ENCODE results near the gene LDLRAD4.

The LDLRAD4 gene

GRCh38 chr18:13439461-13439860, 220.9 kb downstream of the LDLRAD4 start:
- no peak for DNase-seq

GRCh38 chr18:13440277-13441248, 222.0 kb downstream of the LDLRAD4 start:
- no peak for DNase-seq

- DNase-seq = no peak
Measured at GRCh38 chr18:13441736-13442135, 223.2 kb downstream of the LDLRAD4 start.

DNA sequence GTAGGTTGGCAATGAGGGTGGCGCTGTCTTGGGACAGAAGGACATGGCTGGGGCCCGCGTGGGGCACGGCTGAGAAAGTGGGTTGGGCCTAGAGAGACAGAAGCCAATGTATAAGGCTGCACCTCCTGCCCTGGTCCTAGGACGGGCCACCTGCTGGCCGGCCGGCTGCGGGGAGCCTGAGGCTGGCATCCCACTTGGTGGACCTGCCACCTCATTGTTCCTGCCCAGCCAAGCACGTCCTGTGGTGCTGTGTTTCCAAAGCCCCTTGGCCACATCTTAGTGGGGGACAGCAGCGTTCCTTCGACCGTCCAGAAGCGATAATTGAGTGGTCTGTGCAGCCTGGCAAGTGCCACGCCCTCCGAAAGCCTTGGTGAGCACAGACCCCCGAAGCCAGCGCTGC, 223.9 kb downstream of the LDLRAD4 start:
- DNase-seq = no peak

DNA sequence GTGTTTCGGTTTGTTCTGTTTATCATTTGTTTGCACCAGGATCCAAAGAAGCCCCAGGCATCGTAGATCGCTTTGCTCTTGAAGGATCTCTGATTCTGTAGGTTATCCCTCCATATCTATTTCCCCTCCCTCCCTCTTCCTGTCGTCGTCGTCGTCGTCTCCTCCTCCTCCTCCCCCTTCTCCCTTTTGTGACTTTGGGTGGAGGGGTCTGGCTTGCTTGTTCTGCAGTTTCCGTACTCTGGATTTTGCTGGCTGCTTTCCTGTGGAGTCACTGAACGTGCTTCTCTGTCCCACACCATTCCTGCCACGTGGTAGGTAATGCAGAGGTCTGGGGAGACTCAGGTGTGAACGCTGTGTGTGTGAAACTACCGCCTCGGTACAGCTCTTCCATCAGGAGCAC, 225.0 kb downstream of the LDLRAD4 start:
- no peak for DNase-seq

- DNase-seq = no peak
Measured at GRCh38 chr18:13444430-13445240, 226.1 kb downstream of the LDLRAD4 start.

DNA sequence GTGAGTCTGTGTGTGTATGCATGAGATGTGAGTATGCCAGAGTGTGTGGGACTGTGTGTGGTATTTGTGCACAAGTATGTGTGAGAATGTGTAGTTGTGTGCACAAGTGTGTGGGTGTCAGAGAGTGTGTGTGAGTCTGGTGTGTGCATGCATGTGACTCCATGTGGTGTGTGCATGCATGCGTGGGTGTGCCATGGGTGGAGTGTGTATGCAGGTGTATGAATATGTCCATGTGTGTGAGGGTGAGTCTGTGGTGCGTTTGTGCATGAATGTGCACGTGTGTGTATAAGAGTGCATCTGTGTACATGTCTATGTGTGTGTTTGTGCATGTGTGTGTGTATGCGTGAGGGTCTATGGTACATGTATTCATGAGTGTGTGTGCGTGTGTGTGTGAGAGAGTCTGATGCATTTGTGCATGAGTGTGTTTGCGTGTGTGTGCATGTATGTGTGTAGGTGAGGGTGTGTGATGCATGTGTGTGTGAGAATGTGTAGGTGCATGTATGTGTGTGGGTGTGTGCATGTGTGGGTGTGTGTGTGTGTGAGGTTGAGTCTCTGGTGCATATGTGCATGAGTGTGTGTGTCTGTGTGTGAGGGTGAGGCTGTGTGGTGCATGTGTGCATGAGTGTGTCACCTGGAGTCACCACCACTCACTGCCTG, 226.8 kb downstream of the LDLRAD4 start:
- DNase-seq = no peak

DNA sequence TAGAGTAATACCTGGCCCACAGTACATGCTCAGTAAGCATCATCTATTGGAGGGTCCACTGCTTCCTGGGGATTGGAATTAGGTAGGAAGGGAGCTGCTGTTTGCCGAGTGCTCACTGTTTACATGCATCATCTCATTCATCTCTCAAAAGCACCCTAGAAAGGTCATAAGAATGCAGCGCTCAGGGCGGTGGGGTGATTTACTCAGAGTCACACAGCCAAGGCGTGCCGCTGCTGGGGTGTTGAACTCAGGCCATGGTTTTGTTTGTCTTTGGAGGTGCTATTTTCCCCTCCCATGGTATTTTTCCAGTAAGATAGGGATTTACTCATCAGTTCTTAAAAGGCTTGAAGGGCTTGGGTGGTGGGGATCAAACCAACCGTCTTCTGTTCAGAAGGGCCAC, 227.5 kb downstream of the LDLRAD4 start:
- no peak for DNase-seq

DNA sequence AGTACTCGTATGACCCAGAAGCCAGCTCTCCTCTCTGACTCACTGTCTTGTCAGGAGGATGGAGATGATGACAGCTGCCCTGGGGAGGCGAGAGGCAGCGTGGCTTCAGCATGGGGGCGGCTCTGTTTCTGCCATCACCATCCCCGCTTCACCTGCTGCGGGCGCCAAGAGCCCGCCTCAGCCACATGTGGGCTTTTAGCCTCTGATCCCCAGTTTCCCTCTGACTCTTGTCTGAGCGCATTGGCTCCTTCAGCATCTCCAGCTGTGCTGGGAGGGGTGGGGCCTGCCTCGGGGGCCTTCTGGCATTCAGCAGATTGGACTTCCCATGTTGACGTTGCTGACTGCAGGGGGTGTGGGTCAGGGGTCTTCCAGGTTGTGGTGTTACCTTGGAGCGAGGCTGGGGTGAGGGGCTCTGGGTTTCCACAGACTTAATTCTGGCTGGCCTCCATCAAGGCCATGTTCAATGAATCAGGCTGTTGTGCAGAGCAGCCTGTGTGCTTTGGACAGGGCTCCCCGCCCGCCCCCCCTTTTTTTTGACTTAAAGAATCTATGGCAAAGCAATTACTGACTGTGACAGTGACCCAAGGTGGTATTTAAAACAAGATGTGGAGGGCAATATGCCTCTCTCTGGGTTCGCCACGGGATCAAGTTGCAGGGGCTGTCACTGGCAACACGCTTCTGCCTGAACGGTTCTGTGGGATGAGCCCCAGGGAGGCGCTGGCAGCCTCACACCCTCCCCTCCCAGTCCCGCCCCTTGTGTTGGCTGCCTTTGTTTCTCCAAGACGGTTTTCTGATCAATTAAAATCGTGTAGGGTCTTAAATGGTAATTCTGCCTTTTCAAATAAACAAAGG, 228.3 kb downstream of the LDLRAD4 start:
- no peak for DNase-seq

DNA sequence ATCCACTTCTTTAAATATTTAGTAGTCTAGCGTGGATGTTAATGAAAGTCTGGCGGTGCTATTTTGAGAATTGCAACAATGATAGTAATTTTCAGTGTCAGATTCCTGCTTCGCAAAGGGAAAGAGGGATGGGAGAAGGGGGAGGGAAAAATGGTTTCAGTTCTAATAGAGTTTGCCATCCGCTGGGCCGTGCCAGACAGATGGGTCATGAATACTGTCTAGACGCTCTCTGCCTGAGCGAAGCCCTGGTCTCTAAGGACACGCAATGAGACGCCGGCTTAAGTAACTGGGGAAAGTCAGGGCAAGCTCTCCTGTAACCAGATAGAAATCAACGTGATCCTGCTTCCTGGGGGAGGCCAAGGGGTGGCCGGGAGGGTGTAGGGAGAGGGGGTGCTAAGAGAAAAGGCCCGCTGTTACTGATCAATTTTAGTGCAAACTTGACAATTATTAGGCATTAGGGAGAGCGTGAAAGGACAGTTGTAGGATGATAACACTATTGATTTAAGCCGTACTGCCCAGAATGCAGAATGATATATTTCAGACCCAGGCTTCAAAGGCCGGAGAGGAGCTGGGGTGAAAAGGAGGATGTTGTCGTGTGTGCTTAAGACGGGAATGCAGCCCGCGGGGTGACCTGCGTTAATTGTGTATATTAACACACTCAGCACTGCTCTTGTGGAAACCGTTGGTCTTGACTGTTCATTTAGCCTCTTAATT, 229.2 kb downstream of the LDLRAD4 start:
- DNase-seq = no peak

DNA sequence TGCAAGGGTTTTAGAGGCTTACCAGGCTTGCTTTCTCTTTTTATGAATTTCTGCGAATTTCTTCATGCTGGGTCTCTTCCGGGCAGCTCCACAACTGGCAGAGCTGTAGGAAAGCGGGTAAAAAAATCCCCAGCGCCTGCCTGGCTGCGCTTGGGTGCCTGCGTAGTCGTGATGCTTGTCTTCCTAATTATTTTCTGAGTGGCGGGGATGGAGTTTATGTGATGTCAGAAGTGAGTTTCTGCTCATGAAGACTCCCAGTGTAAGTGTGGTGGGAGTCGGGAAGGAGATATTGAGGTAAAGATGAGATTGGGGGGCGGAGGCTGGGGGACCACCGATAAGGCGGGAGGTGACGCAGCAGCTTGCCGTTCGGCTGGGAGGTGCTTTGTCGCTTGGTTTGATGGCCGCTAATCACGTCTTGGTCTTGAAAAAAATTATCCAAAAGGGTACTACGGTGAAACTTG, 229.8 kb downstream of the LDLRAD4 start:
- DNase-seq = no peak

- DNase-seq = no peak
Measured at GRCh38 chr18:13449651-13450050, 231.1 kb downstream of the LDLRAD4 start.

DNA sequence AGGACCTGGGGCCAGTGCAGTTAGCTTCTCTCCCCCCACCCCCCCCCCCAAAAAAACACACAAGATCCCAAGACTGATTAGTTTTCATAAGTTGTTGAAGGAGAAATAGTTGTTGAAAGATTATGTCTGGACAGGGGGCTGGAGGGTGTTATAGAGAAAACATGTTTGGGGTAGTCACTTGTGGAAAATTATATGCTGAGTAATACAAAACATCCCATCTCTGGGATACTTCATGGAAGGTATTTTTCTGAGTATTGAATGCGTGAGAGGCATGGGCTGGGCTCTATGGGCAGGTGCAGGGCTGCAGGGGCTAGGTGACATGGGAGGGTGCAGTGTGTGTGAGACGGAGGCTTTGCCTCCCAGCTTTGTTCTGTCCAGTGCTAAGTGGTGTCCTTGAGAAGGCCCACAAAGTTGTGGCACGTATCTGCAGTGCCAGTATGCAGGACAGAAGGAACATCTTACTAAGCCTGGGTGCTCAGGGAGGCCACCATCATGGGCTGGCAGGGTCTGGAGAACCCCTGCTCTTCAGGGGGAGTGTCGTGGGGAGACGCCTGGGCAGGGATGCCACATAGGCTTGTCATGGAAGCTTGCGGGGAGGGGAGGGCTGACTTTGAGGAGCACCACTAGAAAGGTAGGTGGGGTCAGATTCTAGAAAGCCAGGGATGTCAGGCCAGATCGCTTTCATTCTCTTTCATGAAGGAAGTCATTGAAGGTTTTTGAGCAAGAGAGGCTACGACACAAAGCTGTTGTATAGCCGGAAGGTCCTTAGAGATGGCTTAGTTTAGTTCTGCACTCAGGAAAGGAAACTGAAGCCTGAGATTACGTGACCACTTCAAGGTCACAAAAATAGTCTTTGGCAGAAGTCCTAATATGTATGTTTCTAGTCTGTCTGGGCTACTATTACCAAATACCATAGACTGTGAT, 232.0 kb downstream of the LDLRAD4 start:
- no peak for DNase-seq

DNA sequence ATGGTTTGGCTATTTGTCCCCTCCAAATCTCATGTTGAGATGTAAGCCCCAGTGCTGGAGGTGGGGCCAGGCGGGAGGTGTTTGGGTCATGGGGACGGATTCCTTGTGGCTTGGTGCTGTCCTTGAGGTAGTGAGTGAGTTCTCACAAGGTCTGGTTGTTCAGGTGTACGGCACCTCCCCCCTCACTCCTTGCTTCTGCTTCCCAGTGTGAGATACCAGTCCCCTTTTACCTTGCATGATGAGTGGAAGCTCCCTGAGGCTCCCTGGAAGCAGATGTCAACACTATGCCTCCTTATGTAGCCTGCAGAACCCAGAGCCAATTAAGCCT, 232.6 kb downstream of the LDLRAD4 start:
- DNase-seq = no peak

DNA sequence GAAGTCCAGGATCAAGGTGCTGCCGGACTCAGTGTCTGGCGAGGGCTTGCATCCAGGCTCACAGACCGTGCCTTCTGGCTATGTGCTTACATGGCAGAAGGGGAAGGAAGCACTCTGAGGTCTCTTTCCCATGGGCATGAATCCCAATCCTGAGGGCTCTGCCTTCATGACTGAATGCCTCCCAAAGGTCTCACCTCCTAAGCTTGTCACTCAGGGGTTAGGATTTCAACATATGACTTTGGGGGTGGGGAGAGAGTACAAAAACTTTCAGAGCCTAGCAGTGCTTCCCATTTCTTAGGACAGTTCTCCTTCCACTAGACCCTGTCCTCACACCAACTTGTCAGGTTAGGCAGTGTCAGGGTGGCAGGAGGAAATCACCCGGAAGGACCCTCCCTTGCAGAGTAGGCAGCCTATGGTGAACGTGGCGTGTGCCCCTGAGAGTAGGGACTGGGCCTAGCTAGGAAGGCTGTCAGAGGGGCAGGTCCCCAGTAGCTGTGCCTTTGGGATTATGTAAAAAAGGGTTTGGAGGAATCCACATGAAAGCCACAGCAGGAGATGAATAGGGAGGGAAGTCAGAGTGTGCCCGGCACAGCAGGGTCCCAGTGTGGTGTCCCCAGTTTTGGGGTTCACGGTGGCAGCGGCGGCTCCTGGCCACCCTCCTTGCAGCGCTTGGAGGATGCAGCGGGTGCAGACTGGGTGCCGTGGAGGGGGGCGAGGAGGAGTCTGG, 233.3 kb downstream of the LDLRAD4 start:
- DNase-seq = no peak

DNA sequence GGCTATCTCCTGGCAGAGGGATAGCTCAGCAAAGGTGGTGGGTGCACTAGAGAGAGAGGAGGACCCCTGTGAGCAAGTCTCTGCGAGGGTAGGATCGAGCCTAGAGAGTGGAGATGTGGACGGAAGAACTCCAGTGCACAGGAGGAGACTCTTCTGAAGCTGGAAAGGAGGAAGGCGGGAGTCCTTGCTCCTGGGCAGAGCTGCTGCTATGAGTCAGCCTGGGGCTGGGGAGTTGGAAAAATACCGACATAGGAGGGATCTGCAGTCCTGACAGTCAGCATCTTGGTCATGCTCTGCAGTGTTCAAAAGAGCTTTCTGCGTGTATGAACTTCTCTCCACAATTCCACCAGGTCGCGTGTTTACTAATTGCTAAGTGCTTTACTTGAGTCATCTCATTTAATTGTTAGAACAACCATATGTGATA, 233.8 kb downstream of the LDLRAD4 start:
- no peak for DNase-seq

DNA sequence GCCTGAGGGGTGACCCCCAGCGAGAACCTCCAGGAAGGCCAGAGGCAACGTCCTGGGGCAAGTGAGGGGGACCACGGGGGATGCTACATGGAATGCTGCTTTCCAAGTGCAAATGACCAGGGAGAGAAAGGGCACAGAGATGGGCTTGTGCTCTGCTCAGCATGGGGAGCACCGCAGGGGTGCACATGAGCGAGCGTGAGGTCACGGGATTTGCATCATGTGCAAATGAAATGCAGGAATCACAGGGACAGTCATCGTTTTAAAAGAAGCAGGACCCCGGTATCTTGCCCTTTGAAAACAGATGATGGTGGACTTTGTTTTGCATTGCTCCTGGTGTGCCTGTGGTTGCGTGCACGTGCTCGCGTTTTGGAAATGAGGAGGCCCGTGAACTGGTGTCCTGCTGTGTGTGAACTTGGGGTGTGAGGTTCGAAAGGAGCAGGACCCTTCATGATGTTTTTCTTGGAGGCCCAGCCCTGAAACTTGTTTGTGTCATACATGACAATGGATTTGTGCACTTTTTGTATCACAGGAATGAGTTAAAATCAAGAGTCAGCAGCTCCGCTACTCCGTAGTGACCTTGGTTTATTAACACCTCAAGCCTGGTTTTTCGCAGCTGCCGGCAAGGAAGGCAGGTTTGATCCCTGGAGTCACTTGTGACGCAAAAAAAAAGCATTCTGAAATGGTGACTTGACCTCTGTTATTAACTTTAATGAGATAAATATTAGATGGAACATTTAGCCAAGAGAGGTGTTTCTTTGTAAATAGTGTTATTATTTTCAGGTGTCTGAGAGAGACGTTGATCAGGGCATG, 234.5 kb downstream of the LDLRAD4 start:
- DNase-seq = no peak

GRCh38 chr18:13453714-13454113, 235.2 kb downstream of the LDLRAD4 start:
- DNase-seq = no peak

Measured in hematopoietic multipotent progenitor cell treated with erythropoietin and hydrocortisone succinate and interleukin-3 and kit ligand, for 8 days (in vitro differentiated cells).